ENCODE data around the gene RTN4RL1. TPM values are rescaled to one million over a fixed set of nuclear protein-coding genes. Genes with fewer than 3 reads are reported as not detected.

Gene RTN4RL1
- total RNA-seq, 1 donor from 2014 or later: 11.5 TPM

DNA sequence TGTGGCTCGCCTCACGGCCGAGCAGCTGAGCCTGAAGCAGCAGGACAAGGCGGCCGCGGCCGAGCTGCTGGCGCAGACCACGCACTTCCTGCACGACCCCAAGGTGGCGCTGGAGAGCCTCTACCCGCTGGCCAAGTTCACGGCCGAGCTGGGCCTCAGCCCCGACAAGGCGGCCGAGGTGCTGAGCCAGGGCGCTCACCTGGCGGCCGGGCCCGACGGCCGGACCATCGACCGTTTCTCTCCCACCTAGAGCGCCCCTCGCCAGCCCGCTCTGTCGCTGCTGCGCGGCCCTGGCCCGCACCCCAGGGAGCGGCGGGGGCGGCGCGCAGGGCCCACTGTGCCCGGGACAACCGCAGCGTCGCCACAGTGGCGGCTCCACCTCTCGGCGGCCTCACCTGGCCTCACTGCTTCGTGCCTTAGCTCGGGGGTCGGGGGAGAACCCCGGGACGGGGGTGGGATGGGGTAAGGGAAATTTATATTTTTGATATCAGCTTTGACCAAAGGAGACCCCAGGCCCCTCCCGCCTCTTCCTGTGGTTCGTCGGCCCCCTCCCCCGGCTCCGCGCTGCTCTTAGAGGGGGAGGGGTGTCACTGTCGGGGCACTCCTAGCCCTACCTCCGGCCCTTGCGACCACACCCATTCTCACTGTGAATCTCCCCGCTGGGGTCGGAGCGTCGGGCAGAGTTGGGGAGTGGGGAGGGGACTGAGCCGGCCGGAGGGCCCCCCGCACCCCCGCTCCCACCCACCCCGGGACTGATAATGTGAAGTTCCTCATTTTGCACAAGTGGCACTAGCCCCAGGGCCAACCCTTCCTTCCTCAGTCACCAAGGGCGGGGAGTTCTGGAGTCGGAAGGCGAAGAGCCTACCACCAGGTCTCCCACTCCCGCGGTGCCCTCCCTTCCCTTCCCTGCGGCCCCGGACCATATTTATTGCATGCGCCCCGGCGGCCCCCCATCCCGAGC is 33.7 kb upstream of the RTN4RL1 start:
- Histone ChIP-seq H3K9me3 (no peaks in the 10 kb centered on the region), H3K4me3 (peak overlapping the region; percentile 9 to 19), H3K36me3 (peaks cover 15 to 32% of the 10 kb centered on the region in 2 donors), H3K27me3 (no peaks in the 10 kb centered on the region), H3K4me1 (peaks cover 13 to 18% of the 10 kb centered on the region in 2 donors), H3K27ac (peak overlapping the region in 1 of 2 donors; percentile 65)
- no peak for DNase-seq (ENCODE audit: low spot score in 2 of 2)
- TF ChIP-seq, protein P1, sequence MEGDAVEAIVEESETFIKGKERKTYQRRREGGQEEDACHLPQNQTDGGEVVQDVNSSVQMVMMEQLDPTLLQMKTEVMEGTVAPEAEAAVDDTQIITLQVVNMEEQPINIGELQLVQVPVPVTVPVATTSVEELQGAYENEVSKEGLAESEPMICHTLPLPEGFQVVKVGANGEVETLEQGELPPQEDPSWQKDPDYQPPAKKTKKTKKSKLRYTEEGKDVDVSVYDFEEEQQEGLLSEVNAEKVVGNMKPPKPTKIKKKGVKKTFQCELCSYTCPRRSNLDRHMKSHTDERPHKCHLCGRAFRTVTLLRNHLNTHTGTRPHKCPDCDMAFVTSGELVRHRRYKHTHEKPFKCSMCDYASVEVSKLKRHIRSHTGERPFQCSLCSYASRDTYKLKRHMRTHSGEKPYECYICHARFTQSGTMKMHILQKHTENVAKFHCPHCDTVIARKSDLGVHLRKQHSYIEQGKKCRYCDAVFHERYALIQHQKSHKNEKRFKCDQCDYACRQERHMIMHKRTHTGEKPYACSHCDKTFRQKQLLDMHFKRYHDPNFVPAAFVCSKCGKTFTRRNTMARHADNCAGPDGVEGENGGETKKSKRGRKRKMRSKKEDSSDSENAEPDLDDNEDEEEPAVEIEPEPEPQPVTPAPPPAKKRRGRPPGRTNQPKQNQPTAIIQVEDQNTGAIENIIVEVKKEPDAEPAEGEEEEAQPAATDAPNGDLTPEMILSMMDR (IDR thresholded peaks at IDR 0.05): peak; percentile 35 to 41 (median 36)
- intact Hi-C loops (cut with DNase I): loop anchor here (5.0 to 10.0 kb wide), 2 partner anchors 33 to 336 kb away; no protein-coding TSS in a partner anchor

DNA sequence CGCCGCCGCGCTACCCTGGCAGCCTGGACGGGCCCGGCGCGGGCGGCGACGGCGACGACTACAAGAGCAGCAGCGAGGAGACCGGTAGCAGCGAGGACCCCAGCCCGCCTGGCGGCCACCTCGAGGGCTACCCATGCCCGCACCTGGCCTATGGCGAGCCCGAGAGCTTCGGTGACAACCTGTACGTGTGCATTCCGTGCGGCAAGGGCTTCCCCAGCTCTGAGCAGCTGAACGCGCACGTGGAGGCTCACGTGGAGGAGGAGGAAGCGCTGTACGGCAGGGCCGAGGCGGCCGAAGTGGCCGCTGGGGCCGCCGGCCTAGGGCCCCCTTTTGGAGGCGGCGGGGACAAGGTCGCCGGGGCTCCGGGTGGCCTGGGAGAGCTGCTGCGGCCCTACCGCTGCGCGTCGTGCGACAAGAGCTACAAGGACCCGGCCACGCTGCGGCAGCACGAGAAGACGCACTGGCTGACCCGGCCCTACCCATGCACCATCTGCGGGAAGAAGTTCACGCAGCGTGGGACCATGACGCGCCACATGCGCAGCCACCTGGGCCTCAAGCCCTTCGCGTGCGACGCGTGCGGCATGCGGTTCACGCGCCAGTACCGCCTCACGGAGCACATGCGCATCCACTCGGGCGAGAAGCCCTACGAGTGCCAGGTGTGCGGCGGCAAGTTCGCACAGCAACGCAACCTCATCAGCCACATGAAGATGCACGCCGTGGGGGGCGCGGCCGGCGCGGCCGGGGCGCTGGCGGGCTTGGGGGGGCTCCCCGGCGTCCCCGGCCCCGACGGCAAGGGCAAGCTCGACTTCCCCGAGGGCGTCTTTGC is 32.8 kb upstream of the RTN4RL1 start:
- no peak for DNase-seq (ENCODE audit: low spot score in 2 of 2)
- H3K4me3 ChIP-seq: peak overlapping the region; percentile 16 to 19
- peaks cover 19 to 22% of the 10 kb centered on the region in 2 donors for H3K4me1 ChIP-seq
- no peaks in the 10 kb centered on the region for H3K9me3 ChIP-seq
- TF ChIP-seq, protein P1 (IDR thresholded peaks at IDR 0.05): no peak
- no peak overlapping the region for H3K27ac ChIP-seq
- H3K27me3 ChIP-seq: no peaks in the 10 kb centered on the region
- H3K36me3 ChIP-seq: peaks cover 12 to 28% of the 10 kb centered on the region in 2 donors
- intact Hi-C loops (cut with DNase I): loop anchor here (5.0 to 10.0 kb wide), 2 partner anchors 34 to 337 kb away; no protein-coding TSS in a partner anchor

DNA sequence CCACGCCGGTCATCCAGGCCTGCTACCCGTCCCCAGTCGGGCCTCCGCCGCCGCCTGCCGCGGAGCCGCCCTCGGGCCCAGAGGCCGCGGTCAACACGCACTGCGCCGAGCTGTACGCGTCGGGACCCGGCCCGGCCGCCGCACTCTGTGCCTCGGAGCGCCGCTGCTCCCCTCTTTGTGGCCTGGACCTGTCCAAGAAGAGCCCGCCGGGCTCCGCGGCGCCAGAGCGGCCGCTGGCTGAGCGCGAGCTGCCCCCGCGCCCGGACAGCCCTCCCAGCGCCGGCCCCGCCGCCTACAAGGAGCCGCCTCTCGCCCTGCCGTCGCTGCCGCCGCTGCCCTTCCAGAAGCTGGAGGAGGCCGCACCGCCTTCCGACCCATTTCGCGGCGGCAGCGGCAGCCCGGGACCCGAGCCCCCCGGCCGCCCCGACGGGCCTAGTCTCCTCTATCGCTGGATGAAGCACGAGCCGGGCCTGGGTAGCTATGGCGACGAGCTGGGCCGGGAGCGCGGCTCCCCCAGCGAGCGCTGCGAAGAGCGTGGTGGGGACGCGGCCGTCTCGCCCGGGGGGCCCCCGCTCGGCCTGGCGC is 32.1 kb upstream of the RTN4RL1 start:
- TF ChIP-seq, protein P1 (IDR thresholded peaks at IDR 0.05): no peak
- Histone ChIP-seq H3K4me3 (peak overlapping the region; percentile 16 to 27), H3K4me1 (peaks cover 14 to 22% of the 10 kb centered on the region in 2 donors), H3K27me3 (no peaks in the 10 kb centered on the region), H3K9me3 (no peaks in the 10 kb centered on the region), H3K27ac (peak overlapping the region in 1 of 2 donors; percentile 40), H3K36me3 (peaks cover 12 to 21% of the 10 kb centered on the region in 2 donors)
- DNase-seq (ENCODE audit: low spot score in 2 of 2): no peak
- intact Hi-C loops (cut with DNase I): loop anchor here (5.0 to 10.0 kb wide), 2 partner anchors 35 to 338 kb away; no protein-coding TSS in a partner anchor

DNA sequence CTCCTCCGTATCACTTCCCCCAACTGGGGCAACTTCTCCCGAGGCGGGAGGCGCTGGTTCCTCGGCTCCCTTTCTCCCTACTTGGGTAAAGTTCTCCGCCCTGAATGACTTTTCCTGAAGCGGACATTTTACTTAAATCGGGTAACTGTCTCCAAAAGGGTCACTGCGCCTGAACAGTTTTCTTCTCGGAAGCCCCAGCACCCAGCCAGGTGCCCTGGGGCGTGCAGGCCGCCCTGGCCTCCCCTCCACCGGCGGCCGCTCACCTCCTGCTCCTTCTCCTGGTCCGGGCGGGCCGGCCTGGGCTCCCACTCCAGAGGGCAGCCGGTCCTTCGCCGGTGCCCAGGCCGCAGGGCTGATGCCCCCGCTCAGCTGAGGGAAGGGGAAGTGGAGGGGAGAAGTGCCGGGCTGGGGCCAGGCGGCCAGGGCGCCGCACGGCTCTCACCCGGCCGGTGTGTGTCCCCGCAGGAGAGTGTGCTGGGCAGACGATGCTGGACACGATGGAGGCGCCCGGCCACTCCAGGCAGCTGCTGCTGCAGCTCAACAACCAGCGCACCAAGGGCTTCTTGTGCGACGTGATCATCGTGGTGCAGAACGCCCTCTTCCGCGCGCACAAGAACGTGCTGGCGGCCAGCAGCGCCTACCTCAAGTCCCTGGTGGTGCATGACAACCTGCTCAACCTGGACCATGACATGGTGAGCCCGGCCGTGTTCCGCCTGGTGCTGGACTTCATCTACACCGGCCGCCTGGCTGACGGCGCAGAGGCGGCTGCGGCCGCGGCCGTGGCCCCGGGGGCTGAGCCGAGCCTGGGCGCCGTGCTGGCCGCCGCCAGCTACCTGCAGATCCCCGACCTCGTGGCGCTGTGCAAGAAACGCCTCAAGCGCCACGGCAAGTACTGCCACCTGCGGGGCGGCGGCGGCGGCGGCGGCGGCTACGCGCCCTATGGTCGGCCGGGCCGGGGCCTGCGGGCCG is 31.4 kb upstream of the RTN4RL1 start:
- no peaks in the 10 kb centered on the region for H3K9me3 ChIP-seq
- peaks cover 14 to 22% of the 10 kb centered on the region in 2 donors for H3K4me1 ChIP-seq
- peak overlapping the region; percentile 54 to 57 for H3K27ac ChIP-seq
- peaks cover 11 to 20% of the 10 kb centered on the region in 2 donors for H3K36me3 ChIP-seq
- peak overlapping the region; percentile 57 to 77 for H3K4me3 ChIP-seq
- intact Hi-C loops (cut with DNase I): loop anchor here (5.0 to 10.0 kb wide), 2 partner anchors 36 to 338 kb away; no protein-coding TSS in a partner anchor
- no peak for DNase-seq (ENCODE audit: low spot score in 2 of 2)
- H3K27me3 ChIP-seq: no peaks in the 10 kb centered on the region
- TF ChIP-seq, protein P1 (IDR thresholded peaks at IDR 0.05): no peak

Data from ascending aorta (tissue), 2 donors.